Measurements from ENCODE around the gene AOPEP.

The AOPEP gene

DNA sequence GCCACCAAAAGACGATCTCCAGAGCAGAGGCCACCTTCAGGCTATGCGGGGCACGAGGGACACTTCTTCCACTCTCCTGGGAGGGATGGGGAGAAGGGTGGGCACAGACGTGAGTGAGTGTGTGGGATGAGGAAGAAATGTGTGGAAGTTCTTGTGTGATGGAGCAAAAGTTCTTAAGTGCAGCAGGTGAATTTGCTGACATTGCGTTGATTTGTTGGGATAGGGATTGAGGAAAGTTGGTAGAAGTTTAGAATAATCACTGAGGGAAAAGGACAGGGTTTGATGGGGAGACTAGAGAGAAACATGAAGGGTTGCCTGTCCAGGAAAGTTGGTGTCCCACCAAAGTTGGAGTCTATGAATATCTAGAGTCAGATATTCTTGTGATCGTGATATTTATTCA, 2.2 kb downstream of the AOPEP start:
- H3K4me3 ChIP-seq (ENCODE audit: low read depth, low read length), result no peak overlapping the region
- TF ChIP-seq, protein P1, sequence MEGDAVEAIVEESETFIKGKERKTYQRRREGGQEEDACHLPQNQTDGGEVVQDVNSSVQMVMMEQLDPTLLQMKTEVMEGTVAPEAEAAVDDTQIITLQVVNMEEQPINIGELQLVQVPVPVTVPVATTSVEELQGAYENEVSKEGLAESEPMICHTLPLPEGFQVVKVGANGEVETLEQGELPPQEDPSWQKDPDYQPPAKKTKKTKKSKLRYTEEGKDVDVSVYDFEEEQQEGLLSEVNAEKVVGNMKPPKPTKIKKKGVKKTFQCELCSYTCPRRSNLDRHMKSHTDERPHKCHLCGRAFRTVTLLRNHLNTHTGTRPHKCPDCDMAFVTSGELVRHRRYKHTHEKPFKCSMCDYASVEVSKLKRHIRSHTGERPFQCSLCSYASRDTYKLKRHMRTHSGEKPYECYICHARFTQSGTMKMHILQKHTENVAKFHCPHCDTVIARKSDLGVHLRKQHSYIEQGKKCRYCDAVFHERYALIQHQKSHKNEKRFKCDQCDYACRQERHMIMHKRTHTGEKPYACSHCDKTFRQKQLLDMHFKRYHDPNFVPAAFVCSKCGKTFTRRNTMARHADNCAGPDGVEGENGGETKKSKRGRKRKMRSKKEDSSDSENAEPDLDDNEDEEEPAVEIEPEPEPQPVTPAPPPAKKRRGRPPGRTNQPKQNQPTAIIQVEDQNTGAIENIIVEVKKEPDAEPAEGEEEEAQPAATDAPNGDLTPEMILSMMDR (IDR thresholded peaks at IDR 0.05; ENCODE audit: borderline replicate concordance, insufficient read depth, low read depth, low read length), result no peak

DNA sequence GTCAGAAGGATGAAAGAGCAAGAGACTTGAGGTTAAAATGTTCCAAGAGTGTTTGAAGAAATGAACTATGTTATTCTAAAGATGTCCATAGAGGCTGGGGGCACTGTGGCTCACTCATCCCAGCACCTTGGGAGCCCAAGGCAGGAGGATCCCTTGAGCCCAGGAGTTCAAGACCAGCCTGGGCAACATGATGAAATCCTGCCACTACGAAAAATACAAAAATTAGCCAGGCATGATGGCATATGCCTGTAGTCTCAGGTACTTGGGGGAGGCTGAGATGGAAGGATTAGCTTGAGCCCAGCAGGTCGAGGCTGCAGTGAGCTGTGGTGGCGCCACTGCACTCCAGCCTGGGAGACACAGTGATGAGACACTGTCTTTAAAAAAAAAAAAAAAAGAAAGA, 2.7 kb downstream of the AOPEP start:
- TF ChIP-seq, protein P1 (IDR thresholded peaks at IDR 0.05; ENCODE audit: borderline replicate concordance, insufficient read depth, low read depth, low read length), result no peak
- no peak overlapping the region for H3K4me3 ChIP-seq (ENCODE audit: low read depth, low read length)

DNA sequence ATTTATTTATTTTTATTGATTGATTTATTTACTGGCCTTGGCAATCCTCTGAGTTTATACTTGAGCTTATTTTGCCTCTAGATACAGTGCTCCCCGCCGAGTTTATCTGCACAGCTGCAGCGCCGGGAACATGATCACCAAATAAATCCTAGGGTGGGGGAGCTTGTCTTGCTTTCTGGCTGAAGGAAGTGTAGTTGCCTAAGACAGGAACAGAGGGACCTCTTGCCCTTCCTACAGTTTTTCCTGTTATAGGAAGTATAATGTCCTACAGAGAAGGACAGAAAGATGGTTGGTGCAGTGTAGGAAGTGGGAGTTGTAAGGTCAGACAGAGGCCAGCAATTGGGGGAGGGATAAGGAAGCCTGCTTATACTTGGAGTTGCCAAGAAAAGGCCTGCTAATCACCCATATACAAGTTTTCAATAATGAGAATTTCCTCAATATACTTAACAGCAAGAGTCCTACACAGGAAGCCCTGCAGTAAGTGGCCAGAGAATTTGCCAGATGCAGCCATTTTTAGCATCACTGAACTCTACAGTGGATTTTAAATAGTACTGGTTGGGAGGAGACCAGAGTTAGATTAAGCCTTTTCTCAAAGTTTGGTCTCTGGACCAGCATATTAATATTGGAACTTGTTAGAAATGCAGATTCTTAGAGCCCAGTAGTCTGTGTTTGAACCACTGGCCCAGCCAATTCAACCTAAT, 7.7 kb downstream of the AOPEP start:
- TF ChIP-seq, protein P1 (IDR thresholded peaks at IDR 0.05; ENCODE audit: borderline replicate concordance, insufficient read depth, low read depth, low read length), result no peak
- H3K4me3 ChIP-seq (ENCODE audit: low read depth, low read length), result no peak overlapping the region

DNA sequence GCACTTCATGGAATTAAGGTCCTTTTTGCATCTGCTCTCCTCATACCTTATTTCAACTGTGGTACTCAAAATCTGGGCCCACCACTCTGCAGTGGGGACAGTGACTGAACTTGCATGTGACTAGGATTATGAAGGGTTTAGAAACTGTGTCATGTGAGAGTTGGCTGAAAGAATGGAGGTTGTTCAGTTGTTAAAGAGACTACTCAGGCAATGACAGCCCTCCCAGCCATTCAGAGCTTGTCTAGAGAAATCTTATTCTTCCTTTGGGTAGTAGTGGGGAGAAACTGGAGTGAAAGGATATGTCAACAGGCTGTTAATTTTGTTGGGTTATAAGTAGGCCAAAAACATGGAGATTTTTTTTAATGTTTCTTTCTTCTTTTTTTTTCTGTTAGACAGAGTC, 10.3 kb downstream of the AOPEP start:
- TF ChIP-seq, protein P1 (IDR thresholded peaks at IDR 0.05; ENCODE audit: borderline replicate concordance, insufficient read depth, low read depth, low read length), result no peak
- H3K4me3 ChIP-seq (ENCODE audit: low read depth, low read length), result no peak overlapping the region

DNA sequence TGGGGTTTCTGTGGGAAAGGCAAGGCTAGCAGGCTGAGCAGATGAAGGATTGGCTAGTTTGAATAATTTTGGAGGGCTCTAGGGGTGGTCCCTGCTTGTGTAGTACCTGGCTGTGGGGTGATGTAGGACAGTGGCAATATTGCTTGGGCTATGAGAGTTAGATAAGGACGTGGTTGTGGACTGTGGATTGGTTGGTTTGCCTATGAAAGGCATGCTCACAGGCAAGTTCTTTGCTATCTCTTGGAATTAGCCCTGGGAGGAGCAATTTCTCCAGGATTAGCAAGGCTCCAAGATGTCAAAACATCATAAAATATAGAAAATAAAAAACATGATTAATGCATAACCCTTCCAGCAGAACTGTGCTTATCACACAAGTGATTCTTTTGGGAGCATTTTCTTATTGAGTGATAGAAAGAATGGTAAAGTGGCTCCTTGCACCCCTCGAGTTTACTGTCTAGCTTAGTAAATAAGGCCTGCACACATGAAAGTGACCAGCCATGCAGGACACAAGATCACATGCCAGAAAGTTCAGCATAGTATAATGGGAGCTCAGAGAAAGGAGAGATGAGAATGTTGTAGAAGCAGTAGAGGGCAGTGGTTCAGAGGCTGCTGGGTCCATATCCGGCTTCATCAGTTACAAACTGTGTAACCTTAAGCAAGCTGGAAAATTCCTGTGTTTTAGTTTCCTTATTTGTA, 13.8 kb downstream of the AOPEP start:
- no peak overlapping the region for H3K4me3 ChIP-seq (ENCODE audit: low read depth, low read length)
- TF ChIP-seq, protein P1 (IDR thresholded peaks at IDR 0.05; ENCODE audit: borderline replicate concordance, insufficient read depth, low read depth, low read length), result no peak

DNA sequence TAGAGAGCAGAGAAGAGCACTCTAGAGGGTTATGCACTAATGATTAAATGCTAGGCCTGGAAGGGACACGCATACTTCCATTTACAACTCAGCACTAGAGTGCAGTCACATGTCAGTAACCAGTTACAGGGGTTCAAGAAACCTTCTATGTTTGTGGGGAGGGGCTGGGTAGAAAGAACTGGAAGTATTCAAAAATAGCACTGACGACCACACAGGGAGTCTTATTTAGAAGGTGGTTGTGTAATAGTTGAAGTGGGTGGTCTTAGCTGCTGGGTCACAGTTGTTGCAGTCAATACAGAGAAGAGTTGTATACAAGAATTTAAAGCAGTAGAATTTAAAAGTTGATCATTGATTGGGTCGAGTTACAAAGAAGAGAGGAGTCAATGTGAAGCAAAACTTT, 15.4 kb downstream of the AOPEP start:
- TF ChIP-seq, protein P1 (IDR thresholded peaks at IDR 0.05; ENCODE audit: borderline replicate concordance, insufficient read depth, low read depth, low read length), result no peak
- H3K4me3 ChIP-seq (ENCODE audit: low read depth, low read length), result no peak overlapping the region

All from GM12875 (cell line).